HG02759 (cell line): ENCODE measurements around the gene KIAA1958.
"Not testable (repeated sequence)": the region's sequence is repeated elsewhere in the genome, so short reads cannot be mapped to it uniquely, and the experiment has no call there.

Experiments used
- ATAC-seq: cut with Tn5 transposase; IDR thresholded peaks from one replicate; pipeline ENCODE4 v1.9.1; 2021; ENCODE audit warnings: mild to moderate bottlenecking, moderate library complexity; ENCODE audit not compliant: unreplicated experiment

KIAA1958 gene

DNA sequence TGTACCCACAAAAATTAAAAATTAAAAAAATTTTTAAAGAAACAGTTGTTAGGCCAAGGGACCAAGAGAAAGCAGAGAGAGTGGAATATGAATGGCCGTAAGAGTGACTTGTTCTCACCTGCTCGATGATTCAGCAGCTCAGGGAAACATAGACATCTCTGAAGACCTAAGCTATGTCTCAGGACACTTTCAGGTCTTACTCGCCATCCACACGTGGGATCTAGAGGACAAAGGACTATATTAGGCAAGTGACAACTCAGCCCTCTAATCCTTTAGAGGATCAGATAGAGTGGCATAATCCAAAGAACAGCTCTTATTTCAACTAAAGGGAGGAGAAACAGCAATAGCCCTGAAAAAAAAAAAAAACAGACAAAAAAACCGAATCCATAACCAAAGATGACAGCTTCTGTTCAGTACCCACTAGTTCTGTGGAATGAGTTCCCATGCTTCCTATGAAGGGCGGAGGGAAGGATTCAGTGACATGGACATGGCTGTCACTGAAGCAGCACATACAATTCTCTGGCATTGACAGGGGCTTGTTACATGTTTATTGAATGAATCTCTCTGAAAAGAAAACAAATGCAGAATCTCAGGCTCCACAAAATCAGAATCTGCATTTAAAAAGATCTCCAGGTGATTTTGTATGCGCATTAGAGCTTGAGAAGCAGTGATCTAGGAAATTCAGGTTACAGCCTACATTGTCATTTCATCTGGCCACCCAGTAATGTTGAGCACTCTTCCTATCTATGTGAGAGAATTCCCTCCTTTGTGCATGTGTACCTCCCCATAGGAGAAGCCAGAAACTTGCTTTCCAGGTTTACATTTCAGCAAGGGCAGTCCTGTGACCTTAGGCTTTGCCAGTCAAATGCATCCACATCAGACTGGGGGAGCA, 96.0 kb downstream of the KIAA1958 start:
- ATAC-seq = no peak

GRCh38 chr9:112586599-112587155, 100.0 kb downstream of the KIAA1958 start:
- ATAC-seq = no peak

DNA sequence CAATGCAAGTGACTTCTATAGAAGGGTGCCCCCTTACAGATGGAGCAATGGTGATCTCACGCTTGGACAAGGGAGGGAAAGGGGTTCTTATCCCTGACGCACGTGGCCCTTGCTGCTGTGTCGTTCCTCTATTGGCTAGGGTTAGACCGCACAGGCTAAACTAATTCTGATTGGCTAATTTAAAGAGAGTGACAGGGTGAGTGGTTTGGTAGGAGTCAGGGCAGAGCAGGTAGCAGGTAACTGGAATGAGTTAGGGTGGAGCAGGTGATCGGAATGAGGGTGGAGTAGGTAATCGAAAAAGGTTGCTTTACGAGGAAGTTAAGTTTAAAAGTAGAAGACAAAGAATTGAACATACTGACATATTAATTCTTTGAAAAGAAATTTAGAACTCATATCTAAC, 105.2 kb downstream of the KIAA1958 start:
- not testable (repeated sequence) for ATAC-seq

DNA sequence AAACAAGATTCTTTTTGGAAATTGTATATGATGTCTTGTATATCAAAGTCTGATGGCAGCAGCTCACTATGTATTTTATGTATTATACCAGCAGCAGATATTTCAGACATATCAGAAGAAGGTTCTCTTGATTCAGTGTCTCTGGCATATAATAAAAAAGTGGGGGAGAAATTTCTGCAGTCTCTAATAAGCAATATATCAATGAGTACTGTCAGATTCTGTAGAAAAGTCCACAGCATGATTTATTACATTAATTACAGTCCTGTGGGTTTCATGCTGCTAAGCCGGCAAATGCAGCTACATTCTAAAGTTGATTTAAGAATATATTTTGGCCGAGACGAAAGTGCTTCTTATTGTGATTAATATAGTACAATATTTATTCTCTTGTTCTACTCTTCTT, 113.1 kb downstream of the KIAA1958 start:
- no peak for ATAC-seq

- no peak for ATAC-seq
These were observed 115.0 kb downstream of the KIAA1958 start for GRCh38 chr9:112601636-112602035.

DNA sequence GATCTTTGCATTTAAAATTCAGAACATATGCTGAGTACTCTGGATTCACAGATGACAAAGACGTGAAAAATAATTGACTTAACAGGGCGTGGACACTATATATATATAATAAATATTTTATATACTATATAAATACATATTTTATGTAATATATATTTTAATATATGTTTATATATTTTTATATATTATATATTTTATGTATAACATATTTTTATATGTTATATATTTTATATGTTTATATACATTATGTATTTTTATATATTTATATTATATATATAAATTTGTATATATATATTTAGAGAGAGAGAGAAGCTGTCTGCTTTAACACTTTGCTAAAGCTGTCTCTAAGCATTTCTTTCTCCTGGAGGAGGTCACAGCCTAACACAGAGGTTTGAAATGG, 118.2 kb downstream of the KIAA1958 start:
- no peak for ATAC-seq

- peak; percentile 90 for ATAC-seq
These were observed 118.9 kb downstream of the KIAA1958 start for GRCh38 chr9:112605518-112605917.

DNA sequence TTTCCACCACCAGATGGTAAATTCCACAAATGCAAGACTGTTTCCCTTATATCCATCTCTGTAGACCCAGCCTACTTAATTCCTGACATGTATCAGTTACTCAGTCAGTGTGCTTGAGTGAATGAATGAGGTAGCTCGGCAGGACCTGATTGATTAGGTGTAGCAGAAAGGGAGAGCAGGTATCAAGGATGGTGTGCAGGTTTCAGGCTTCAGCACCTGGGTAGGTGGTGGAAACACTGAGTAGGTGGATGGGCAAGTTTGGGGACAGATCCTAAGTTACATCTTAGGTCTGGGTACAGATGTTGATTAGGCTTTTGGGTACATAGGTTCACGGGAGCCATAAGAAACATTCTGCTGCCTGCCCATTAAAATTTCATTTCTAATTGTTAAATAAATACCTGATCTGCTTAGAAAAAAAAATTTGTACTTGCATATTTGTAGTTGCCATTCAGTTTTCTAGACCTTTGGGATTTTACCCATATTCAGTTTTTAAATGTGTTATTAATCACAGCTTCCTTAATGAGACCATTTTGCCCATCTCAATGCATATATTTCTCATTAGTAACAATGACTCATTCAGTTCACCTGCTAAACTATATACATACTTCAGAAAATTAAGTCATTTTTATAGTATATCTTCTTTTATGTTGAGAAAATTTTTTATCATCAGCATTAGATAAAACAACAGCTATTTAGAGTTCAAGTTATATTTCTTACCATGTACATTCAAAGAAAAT, 119.5 kb downstream of the KIAA1958 start:
- ATAC-seq = peak; percentile 11

- ATAC-seq = no peak
These were observed 122.2 kb downstream of the KIAA1958 start for GRCh38 chr9:112608851-112609250.

DNA sequence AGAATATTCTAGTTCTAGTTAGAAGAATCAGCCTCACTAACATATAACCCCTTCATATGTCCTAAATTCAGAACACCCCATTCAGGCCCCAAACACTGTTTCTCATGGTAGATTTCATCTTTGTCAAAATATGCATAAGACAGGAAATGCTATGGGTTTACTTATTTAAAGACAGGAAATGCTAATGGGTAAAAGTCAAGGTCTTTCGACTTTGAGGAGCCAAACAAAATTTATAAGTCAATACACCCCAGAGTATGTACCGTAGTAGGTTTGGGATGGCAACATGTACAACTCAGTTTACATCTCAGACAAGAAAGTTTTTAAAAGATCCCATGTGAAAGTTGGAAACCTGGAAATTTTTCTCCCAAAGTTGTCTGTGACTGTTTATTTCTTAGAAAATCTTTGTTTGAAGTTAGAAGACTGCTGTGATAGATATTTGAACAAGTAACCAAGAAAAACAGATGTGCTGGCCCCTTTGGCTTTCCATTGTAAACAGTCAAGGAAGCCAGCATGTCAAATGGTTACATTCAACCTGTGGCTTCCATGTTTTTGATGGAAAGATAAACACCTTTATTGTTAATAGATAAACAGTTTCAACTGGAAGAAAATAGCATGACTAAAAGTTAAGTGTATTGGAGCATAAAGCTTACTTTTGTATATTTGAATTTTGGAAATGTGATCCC, 129.1 kb downstream of the KIAA1958 start:
- ATAC-seq = no peak

DNA sequence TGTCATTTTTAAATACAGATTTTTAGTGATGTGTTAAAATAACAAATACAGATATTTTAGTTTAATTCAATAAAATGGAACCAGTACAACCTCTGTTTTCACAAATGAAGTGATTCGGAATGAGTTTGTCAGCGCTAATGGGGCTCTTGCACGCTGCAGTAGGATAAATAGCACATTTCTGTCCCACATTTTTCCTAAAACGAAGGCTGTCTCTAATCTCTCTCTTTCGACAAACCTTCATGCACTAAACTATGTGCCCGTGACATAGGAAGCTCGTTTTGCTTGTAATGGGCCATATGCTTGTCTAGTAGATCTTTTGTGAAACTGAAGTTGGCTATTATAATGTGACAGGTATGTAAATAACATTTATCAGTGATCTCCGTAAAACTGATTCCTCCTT, 130.7 kb downstream of the KIAA1958 start:
- ATAC-seq = no peak

GRCh38 chr9:112618385-112619009, 131.9 kb downstream of the KIAA1958 start:
- no peak for ATAC-seq

GRCh38 chr9:112620388-112620787, 133.8 kb downstream of the KIAA1958 start:
- no peak for ATAC-seq

- ATAC-seq = no peak
These were observed 134.5 kb downstream of the KIAA1958 start for GRCh38 chr9:112621018-112621655.

DNA sequence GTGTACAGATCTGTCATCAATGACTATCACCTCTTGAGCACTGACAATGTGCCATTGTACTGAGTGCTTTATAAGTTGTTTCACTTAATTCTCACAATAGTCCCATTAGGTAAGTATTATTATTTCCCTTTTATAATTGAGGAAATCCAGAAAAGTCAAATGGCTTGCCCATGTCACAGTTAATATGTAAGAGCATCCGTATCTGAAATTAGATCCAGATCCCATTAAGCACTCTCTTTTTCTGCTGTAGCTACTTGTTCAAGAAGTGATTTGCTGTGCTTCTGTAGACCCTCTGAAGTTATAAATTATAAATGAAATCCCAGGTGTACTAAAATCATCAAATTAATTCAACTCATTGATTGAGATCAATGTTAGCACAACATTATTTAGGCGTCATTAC, 136.6 kb downstream of the KIAA1958 start:
- no peak for ATAC-seq

DNA sequence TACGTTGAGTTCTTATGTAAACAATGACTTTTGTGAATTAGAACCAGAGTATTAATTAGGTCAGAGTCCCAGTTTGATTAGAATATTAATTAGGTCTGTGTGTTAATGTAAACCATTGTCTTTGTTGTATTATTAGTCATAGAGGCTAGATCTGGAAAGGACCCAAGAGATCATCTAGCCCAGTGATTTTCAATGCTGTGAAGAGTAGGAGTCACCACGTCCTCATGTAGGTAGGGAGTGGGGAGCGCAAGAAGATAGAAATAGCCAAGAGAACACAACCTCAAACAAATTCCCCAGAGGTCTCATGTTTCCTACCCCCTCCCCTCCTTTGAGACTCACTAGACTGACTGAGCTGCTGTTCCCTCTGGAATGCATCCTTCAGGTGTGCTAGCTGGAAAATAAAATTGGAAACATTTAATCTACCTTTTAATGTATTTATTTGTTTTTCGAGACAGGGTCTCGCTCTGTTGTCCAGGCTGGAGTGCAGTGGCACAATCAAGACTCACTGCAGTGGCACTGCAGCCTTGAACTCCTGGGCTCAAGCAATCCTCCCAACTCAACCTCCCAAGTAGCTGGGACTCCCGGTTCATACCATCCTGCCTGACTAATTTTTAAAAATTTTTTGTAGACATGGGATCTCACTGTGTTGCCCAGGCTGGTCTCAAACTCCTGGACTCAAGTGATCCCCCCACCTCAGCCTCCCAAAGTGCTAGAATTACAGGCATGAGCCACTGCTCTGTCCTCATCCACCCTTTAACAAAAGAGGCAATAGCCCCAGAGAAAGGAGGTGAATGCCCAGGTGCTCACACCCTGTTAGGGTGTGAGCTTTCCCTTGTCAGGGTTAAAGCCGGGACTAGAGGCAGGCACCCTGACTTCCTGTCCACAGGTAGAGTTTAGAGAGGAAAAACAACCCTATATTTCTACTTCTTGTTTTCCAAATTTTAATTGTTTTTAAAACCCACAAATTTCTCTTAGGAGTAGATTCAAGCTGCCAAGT, 138.4 kb downstream of the KIAA1958 start:
- no peak for ATAC-seq

- no peak for ATAC-seq
These were observed 143.3 kb downstream of the KIAA1958 start for GRCh38 chr9:112629671-112630485.
